ENCODE data around the gene NDC1.

Gene NDC1

DNA sequence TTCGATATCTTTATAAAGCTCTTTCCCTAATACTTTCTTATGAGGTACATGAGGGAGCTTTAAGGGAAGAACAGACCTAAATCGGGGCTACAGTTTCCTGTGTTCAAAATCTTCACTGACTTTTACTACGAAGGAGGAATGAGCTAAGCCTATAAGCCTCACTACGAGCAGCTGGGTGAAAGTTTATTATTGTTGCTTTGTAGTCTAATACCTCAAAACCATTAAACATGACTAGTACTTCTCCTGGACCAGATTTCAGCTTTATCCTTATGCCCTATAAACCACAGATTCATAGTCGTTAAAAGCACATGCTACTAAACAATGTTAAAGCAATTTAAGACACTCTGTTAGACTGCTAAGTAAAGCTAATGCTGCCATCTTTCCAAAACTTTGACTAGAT, 30.2 kb downstream of the NDC1 start:
- TF ChIP-seq ZFX (IDR thresholded peaks at IDR 0.05; ENCODE audit: borderline replicate concordance) = no peak
- TF ChIP-seq, protein P1, sequence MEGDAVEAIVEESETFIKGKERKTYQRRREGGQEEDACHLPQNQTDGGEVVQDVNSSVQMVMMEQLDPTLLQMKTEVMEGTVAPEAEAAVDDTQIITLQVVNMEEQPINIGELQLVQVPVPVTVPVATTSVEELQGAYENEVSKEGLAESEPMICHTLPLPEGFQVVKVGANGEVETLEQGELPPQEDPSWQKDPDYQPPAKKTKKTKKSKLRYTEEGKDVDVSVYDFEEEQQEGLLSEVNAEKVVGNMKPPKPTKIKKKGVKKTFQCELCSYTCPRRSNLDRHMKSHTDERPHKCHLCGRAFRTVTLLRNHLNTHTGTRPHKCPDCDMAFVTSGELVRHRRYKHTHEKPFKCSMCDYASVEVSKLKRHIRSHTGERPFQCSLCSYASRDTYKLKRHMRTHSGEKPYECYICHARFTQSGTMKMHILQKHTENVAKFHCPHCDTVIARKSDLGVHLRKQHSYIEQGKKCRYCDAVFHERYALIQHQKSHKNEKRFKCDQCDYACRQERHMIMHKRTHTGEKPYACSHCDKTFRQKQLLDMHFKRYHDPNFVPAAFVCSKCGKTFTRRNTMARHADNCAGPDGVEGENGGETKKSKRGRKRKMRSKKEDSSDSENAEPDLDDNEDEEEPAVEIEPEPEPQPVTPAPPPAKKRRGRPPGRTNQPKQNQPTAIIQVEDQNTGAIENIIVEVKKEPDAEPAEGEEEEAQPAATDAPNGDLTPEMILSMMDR (IDR thresholded peaks at IDR 0.05) = no peak
- no peak overlapping the region for H3K27ac ChIP-seq

DNA sequence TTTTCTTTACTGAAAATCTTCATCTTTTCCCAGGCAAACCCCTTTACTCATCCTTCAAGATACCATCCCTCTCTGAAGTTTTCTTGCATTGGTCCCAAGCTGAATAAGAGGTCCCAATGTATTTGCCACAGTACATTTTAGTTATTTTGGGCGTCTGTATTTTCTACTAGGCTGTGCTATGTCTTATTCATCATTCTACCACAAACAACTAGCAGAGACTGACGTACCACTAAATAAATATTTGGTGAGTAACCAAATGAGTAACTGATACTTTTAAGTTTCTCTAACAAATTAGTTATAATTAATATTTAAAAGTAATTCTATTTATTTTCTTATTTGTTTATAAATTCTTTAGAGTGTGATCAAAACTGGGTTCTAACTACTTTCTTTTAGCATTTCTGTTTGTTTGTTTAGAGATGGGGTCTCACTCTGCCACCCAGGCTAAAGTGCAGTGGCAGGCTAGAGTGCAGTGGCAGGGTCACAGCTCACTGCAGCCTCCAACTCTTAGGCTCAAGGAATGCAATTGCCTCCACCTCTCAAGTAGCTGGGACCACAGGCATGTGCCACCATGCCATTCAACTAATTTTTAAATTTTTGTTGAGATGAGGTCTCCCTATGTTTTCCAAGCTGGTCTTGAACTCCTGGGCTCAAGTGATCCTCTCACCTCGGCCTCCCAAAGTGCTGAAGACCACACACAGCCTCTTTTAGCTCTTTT, 33.1 kb downstream of the NDC1 start:
- no peak overlapping the region for H3K27ac ChIP-seq
- TF ChIP-seq, protein P1 (IDR thresholded peaks at IDR 0.05) = no peak
- no peak for TF ChIP-seq ZFX (IDR thresholded peaks at IDR 0.05; ENCODE audit: borderline replicate concordance)

DNA sequence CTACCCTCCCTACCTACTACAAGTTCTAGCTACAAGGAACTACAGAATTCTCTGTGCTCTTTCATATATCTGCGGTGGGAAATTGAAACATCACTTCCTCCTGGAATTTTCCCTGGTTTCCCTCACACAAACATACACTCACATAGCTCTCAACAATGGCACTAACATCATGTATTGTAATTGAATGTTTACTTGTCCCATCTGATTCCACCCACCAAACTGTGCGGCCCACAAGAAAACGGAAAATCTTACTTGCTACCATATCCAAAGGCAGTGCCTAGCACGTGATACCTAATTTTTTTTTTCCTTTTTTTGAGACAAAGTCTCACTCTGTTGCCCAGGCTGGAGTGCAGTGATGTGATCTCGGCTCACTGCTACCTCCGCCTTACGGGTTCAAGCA, 33.9 kb downstream of the NDC1 start:
- H3K27ac ChIP-seq = no peak overlapping the region
- TF ChIP-seq ZFX (IDR thresholded peaks at IDR 0.05; ENCODE audit: borderline replicate concordance) = no peak
- TF ChIP-seq, protein P1 (IDR thresholded peaks at IDR 0.05) = no peak

DNA sequence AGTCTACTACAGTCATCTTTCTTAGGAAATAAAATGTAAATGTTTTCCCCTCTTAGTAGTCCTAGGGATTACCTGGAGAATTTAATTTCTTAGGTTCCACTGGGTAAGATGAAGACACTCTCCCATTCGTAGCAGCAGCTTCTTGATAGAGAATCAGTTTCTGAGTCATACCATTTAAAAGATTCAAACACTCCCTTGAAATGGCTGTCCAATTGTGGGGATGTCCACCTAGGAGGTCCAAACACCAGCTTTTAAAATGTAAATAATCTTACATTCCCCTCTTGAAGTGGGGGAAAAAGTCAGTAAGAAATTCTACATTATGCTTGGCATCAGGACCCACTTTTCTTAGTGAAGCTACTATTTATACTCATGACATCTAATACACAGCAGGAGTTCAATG, 37.5 kb downstream of the NDC1 start:
- TF ChIP-seq ZFX (IDR thresholded peaks at IDR 0.05; ENCODE audit: borderline replicate concordance) = no peak
- TF ChIP-seq, protein P1 (IDR thresholded peaks at IDR 0.05) = no peak
- no peak overlapping the region for H3K27ac ChIP-seq

DNA sequence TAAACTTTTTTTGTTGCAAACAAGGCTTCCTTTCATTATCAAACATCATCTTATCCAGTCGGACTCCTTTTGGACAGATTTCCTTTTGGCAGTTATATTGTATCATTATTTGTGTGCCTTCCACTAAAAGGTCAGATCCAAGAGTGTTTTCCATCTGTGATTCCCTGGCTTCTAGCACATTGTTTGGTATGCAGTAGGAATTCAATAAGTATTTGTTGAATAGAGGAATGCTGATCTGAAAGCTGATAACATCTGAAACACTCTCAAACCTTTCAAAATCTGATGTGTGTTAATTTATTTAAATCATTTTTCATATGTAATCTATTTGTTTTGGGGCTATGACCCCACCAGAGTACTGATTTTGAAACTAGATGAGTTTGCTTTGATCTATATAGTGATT, 39.0 kb downstream of the NDC1 start:
- no peak overlapping the region for H3K27ac ChIP-seq
- TF ChIP-seq ZFX (IDR thresholded peaks at IDR 0.05; ENCODE audit: borderline replicate concordance) = no peak
- TF ChIP-seq, protein P1 (IDR thresholded peaks at IDR 0.05) = no peak

DNA sequence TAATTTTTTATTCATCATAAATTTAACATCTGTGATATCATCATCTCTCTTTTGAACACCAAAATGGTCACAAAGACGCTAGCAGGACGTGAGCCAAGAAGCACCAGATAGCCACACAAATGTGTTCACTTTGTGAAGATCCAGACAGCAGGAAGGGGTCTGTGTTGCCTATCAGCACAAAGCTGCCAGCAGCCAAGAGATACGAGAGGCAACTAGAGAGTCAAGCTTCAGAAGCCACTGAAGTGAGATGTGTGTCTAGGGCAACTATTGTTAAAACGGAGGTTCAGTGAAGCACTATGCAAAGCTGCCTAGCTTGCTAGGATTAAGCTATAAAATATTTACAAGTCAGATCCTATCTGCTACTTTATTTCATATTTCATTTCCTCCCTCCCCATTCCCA, 45.3 kb downstream of the NDC1 start:
- TF ChIP-seq, protein P1 (IDR thresholded peaks at IDR 0.05) = no peak
- no peak for TF ChIP-seq ZFX (IDR thresholded peaks at IDR 0.05; ENCODE audit: borderline replicate concordance)
- no peak overlapping the region for H3K27ac ChIP-seq

DNA sequence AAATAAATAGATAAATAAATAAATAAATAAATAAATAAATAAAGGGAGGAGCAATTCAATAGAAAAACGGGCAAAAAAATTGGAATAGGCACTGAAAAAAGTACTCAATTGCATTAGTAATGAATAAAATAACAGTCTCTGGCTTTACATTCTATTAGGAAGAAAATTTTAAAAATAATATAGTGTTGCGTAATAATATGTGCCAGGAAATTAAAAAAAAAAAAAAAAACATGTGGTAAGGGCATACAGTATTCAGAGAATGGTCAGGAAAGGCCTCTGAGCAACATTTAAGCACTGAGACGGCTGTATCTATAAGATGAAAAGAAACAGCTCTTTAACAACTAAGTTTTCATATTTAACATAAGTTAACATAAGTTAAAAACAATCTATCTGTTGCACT, 50.4 kb downstream of the NDC1 start:
- TF ChIP-seq ZFX (IDR thresholded peaks at IDR 0.05; ENCODE audit: borderline replicate concordance) = no peak
- TF ChIP-seq, protein P1 (IDR thresholded peaks at IDR 0.05) = no peak
- H3K27ac ChIP-seq = no peak overlapping the region
